WERI-Rb-1 (cell line): Measurements from ENCODE around the gene NKG7.
A peak's percentile ranks its signal among the peaks of the same experiment; 100 is the strongest.

ENCODE experiments used
- DNase-seq: peaks from one replicate; pipeline ENCODE4 v3.0.0-alpha.2; 2020
- H3K27ac ChIP-seq: fragments of 250-450 bp; sonication (Bioruptor Pico); 2 replicates; pipeline ENCODE4 v1.5.1; 2020; ENCODE audit warnings: mild to moderate bottlenecking, moderate library complexity
- H3K27me3 ChIP-seq: fragments of 250-450 bp; sonication (Bioruptor Pico); 2 replicates; pipeline ENCODE4 v1.5.1; 2021; ENCODE audit warnings: mild to moderate bottlenecking, low read depth, moderate library complexity; ENCODE audit not compliant: insufficient read depth, severe bottlenecking
- H3K36me3 ChIP-seq: fragments of 250-450 bp; sonication (Bioruptor Pico); 2 replicates; pipeline ENCODE4 v1.5.1; 2020; ENCODE audit warnings: mild to moderate bottlenecking, moderate library complexity
- H3K4me3 ChIP-seq: 2 replicates; pipeline ENCODE4 v1.5.1; 2011; ENCODE audit warnings: low read depth, mild to moderate bottlenecking, control low read depth, low read length
- H3K9me3 ChIP-seq: fragments of 250-450 bp; sonication (Bioruptor Pico); 2 replicates; pipeline ENCODE4 v1.5.1; 2021; ENCODE audit warnings: mild to moderate bottlenecking, moderate library complexity; ENCODE audit not compliant: severe bottlenecking
- CTCF ChIP-seq: IDR thresholded peaks from 2 replicates; pipeline ENCODE4 v1.5.1; 2011; ENCODE audit warnings: low read depth, mild to moderate bottlenecking, control low read depth, inconsistent platforms, low read length

Gene NKG7

DNA sequence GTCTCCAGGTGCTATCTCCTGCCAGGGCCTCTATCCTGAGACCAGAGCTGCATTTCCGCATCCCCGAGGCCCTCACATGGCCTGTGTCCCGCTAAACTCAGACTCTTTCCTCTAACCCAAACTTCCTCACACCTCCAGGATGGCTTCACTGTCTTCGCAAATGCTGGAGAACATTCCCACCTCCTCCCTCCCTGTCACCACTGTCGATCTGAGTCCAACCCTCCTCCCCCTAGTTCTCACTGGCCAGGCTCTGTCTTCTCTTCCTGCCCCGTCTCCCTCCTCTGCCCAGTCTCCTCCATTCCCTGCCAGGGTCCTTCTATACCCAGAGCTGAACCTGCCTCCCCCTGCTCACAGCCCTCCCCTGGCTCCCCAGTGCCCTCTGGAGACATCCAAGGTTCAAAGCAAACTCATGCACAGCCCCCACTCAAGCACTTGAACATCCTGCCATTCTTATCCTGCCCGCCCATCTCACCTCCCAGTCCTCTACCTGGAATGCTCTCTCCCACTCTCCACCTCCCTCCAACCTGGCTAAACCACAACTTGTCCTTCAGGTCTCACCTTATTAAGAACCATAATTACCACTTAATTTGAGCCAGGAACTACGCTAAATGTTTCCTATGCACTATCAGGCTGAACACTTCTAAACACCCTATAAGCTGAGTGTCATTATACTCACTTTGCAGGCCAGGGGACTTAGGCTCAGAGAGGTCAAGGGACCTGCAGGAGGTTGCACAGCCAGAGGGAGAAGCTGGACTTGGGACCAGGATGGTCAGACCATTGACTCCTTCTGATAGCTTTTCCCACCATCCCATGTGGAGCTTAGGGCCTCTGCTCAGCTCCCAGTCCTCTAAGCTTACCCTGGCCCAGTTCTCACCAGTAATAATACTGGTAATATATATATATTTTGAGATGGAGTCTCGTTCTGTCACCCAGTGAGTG lies 29.6 kb downstream of the NKG7 start:
- no peaks in the 10 kb centered on the region for H3K9me3 ChIP-seq
- no peak for DNase-seq

DNA sequence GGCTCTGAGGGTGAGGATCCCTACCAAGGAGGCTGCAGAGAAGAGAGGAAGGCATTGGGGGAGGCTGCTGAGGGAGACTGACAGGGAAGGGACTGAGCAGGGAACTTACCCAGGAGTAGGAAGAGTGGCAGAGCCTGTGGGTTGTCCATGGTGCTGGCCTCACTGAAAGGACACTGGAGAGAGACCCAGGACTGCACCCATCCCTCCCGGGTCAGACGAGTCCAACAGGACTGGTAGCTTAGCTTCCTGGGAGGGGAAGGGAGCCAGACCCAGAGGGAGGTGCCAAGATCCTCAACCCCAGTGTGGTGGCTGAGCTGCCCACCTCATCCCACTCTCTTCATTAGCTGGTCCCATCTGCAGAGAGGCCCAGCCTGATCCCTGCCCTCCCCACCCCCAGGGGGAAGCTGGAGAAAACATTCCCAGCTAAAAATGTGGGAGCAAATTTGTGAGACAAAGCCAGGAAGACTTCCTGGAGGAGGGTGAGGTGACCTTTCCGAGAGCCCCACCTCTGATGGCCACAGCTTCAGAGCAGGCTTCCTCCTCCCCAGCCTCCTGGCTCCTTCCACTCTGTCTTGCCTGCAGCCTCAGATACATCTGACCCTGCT lies 30.4 kb downstream of the NKG7 start, which contains the start of gene VSIG10L:
Gene VSIG10L, minus strand, starts transcription at position 164 of the 605 bp plus-strand sequence. Its CDS starts 15 bp downstream, at position 149.
- TF ChIP-seq CTCF = no peak
- peaks cover 13% of the 10 kb centered on the region for H3K36me3 ChIP-seq
- DNase-seq = no peak
- no peaks in the 10 kb centered on the region for H3K27me3 ChIP-seq
- no peaks in the 10 kb centered on the region for H3K9me3 ChIP-seq
- no peak within 1 kb of the TSS for H3K27ac ChIP-seq
- no peak within 1 kb of the TSS for H3K4me3 ChIP-seq

More for the DNA sequence above, 29.6 kb downstream of the NKG7 start:
- no peaks in the 10 kb centered on the region for H3K27me3 ChIP-seq
- H3K36me3 ChIP-seq = peaks cover 13% of the 10 kb centered on the region
- no peak overlapping the region for H3K4me3 ChIP-seq
- H3K27ac ChIP-seq = no peak overlapping the region
- TF ChIP-seq CTCF = no peak

GRCh38 chr19:51341066-51341465 lies 31.4 kb downstream of the NKG7 start:
- Histone ChIP-seq H3K27ac (no peak overlapping the region; the same call in 1 of the 2 replicates), H3K27me3 (no peaks in the 10 kb centered on the region), H3K36me3 (peaks cover 8% of the 10 kb centered on the region; the same call in 1 of the 2 replicates), H3K4me3 (no peak overlapping the region; the same call in 1 of the 2 replicates), H3K9me3 (no peaks in the 10 kb centered on the region)
- no peak for TF ChIP-seq CTCF
- no peak for DNase-seq

GRCh38 chr19:51339687-51340656 lies 32.5 kb downstream of the NKG7 start:
- peak overlapping the region; percentile 68 for H3K27ac ChIP-seq
- TF ChIP-seq CTCF = peak; percentile 26; the same call in 1 of the 2 replicates
- peaks cover 3% of the 10 kb centered on the region; the same call in 1 of the 2 replicates for H3K36me3 ChIP-seq
- H3K27me3 ChIP-seq = no peaks in the 10 kb centered on the region
- peak overlapping the region; percentile 49 for H3K4me3 ChIP-seq
- H3K9me3 ChIP-seq = no peaks in the 10 kb centered on the region
- DNase-seq = peak; percentile 99

DNA sequence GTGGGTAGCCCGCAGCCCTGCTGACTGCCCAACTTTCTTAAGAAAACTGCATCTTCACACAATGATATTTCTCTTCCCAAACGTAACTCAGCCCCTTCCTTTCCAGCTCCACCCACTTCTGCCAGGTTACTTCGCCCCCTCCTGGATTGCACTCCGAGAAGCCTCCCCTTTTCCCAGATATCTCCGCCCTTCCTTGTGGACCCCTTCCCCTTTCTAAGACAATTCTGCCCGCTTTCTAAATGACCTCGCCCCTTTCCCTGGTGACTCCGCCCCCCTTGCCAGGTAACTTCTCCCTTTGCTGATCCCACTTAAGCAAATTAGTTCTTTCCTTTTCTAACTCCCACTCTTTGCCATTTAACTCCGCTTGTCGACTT lies 33.2 kb downstream of the NKG7 start:
- Histone ChIP-seq H3K36me3 (no peaks in the 10 kb centered on the region), H3K27me3 (no peaks in the 10 kb centered on the region), H3K9me3 (no peaks in the 10 kb centered on the region), H3K4me3 (peak overlapping the region; percentile 49), H3K27ac (peak overlapping the region; percentile 50)
- TF ChIP-seq CTCF = no peak
- DNase-seq = no peak
